NCI-H1436 (cell line): Measurements from ENCODE around the gene DCP2.

Source experiments
- DNase-seq: peaks from one replicate; lab custom pipeline; 2025; lab: John Stamatoyannopoulos, UW

Gene DCP2

DNA sequence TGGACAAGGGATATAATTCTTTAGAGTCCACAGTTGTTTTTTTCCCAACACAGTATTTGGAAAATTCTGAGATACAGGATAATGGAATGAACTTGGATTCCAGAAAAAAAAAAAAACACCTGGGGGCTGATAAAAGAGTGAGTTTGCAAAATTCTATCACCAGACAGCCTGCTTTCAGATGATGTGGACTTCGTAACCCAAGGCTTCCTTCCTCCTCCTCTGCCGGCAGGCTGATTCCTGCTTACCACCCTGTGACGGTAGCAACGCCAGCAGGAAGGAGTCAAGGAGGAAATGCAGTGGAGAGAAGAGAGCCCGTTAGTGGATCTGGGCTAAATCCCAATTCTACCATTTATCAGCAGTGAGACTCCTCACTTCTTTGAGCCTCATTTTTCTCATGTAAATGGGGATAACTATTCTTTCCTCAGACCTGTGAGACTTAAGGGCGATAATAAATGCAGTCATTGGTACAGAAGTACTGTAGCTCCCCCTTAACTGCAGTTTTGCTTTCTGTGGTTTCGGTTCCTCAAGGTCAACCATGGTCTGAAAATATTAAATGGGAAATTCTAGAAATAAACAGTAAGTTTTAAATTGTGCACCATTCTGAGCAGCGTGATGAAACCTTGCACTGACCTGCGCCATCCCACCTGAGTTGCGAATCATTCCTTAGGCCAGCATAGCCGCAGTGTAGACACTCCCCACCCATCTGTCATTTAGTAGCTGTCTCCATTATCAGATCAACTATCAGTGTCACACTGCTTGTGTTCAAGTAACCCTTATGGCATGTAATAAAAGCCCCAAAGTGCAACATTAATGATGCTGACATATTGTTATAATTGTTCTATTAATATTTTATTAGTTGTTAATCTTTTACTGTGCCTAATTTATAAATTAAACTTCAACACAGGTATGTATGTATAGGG, 71.4 kb downstream of the DCP2 start:
- DNase-seq: no peak

DNA sequence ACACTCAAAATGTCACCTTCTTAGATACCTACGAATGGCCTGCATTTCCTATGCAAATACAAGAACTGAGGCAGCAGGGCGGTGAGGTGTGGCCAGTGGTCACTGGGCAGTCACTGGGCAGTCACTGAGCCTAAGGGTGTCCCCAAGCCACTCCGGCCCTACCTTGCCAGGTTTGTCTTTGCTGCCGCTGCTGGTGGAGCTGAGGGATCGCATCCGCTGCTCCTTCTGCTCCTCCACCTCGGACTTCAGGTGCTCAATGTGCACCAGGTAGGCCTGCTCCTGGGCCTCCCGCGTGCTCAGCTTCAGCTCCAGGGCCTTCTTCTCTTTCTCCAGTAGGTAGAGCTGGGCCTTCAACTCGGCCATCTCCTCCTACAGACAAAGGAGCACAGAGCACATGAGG, 72.3 kb downstream of the DCP2 start:
- DNase-seq: no peak

DNA sequence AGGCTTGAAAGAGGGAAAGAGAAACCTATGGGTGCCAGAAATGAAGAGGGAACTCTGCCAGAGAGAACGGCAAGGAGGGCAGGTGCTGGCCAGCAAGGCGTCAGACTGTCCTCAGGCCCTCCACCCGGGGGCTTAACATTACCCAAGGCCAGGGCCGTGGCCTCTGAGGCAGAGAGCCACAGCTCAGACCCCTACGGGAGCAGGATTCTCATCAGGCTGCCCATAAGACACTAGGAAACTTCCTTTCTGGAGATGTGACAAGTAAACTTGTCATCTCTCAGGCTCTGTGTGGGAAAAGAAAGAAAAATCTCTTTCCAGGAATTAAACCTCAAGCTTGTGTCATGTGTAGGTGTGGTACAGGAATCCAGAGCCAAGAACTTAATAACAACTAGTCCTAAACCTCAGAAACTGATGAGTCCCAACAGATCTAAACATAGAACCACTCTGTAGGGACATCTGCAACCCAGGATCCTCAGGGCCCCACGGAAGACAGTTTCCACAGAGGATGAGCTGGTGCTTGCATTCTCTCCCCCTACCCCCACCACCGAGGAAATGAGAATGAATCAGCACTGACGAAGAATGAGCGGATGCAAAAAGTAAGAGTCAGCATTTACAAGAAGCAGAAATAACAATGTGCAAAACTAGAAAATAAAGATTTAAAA, 74.3 kb downstream of the DCP2 start:
- DNase-seq: no peak

DNA sequence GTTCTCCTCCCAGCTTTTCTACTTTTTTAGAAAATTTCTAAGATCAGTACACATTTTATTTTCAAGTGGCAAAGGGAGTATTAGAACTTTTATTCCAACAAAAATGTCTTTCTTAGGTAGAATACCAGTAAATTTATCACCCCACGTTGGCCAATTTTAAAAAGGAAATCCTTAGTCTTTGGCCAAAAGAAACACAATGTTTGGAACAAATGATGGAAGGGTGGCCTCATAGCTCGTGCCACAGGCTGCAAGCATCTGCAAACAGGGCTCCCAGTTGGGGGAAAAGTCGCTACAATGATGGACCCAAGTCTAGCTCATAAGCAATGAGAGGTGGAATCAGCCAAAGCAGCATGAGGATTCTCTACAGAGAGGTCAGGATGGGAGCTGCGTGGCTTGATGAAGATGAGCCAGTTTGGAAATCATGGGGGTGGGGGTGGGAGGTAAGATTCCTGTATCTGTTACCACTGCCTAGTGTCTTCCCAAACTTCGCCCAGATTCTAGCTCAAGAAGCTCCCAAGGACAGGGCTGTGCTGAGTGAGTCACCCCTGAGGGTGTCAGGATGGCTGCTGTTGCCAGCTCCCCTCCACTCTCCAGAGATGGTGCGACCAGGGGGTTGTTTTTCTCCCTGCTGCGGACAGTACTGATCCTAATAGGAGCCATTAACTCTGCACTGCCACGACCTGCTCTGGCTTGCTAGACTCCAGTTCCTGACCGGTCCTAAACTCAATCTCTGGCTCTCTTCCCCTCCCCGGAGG, 75.6 kb downstream of the DCP2 start:
- no peak for DNase-seq

DNA sequence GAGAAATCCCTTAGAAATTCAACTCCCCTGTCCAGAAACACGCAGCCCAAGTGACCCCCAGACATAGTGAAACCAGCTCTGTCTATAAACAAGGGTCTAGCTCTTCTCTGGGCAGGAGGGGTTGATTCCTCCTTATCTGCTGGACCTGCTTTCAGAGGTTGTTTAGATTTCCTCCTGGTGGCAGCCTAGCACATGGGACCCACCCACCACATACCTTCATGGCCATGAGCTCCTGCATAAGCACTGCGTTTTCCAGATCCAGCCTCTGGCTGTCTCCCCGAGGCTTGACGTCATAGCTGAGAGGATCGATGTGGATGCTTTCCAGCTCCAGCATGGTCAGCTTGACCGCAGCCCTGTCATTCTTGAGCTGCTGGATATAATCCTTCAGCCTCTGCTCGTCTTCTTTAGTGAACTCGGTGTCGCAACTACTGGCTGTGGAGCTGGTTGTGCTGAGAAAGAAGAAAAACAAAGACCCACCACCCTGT, 77.0 kb downstream of the DCP2 start:
- DNase-seq: no peak

DNA sequence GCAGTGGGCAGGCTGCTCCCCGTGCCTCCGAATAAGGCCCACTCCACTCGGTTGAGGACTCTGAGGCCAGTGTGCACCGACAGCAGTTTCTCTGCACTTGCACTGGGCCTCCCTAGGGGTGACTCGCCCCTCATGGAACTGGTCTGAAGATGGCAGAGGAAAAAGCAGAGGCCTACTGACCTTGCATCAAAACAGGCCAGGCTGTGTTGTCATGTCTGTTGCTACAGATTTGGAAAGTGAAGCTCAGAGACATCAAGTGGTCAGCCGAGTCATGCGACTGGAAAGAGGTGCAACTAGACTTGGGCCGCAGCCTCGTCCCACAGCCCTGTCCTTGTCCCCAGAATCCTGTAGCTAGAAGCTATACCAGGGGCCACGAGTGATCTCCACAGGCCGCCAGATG, 78.3 kb downstream of the DCP2 start:
- no peak for DNase-seq

DNA sequence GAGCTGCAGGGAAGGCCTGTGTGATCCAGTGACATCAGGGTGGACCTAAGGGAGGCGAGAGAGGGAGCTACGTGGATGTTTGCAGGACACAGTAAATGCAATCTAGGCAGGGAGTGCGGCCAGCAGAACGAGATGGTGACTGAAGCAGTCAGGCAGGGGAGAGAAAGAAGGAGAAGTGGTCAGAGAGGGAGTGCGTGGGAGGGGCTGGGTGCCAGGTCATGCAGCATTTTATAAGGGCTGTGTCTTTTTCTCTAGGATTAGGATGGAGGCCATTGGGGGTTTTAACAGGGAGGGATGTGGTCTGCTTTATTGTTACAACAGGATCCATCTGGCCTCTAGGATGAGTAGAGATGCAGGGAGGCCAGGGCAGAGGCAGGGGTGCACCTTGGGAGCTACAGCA, 80.4 kb downstream of the DCP2 start:
- DNase-seq: no peak

DNA sequence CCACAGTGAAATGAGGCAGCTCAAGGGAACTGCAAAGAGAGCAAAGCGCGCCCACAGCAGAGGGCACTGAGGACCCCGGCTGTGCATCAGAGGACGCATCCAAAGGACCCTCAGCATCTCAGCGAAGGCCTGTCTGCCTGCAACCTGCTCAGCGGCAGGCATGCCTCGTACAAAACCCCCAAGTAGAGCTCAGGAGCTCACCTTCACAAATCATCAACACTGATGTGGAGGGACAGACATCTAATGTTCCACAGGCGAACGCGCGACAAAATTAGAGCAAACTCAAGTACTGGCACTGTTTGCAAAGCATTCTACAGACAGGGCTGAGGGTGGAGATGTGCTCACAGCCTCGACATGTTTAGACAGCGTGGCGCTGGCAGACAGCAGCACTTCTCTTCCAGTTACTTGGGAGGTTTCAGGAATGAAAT, 81.0 kb downstream of the DCP2 start:
- DNase-seq: no peak

DNA sequence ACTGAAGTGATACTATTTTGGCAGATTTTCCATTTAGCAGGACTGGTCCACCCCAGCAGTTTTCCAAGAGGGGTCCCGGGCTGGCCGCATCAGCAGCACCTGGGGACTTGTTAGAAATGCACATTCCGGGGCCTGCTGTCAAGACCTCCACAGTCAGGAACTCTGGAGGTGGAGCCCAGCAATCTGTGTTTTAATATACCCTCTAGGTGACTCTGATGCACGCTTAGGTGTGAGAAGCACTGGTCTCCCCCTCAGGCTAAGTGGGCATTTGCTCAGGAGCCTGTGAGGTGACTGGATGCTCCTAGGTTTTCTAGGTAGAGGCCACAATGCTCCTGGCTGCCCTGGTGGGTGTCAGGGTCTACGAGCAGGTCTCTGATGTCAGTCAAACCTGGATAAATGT, 81.7 kb downstream of the DCP2 start:
- DNase-seq: no peak

DNA sequence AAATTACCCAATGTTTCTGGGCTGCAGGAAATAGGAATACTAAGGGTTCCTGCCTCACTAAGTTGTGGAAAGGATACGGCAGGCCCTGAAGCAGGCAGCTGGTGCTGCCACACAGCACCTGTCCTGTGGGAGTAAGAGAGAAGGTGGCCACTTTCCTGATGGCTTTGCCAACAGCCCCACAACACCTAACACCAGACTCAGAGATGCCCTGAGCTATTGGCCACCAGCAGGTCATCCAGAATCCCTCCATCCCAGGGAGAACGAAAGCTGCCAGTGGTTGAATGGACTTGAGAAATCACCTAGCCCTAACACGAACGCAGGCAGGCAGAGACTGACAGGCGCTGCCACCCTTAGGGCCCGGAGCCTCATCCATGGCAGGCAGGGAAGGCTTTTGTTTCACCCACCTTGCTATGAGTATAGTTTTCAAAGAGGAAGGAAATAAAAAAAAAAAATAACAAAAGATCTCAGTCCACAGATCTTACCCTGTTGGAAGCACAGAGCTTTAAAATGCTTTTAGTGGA, 82.2 kb downstream of the DCP2 start:
- DNase-seq: no peak

DNA sequence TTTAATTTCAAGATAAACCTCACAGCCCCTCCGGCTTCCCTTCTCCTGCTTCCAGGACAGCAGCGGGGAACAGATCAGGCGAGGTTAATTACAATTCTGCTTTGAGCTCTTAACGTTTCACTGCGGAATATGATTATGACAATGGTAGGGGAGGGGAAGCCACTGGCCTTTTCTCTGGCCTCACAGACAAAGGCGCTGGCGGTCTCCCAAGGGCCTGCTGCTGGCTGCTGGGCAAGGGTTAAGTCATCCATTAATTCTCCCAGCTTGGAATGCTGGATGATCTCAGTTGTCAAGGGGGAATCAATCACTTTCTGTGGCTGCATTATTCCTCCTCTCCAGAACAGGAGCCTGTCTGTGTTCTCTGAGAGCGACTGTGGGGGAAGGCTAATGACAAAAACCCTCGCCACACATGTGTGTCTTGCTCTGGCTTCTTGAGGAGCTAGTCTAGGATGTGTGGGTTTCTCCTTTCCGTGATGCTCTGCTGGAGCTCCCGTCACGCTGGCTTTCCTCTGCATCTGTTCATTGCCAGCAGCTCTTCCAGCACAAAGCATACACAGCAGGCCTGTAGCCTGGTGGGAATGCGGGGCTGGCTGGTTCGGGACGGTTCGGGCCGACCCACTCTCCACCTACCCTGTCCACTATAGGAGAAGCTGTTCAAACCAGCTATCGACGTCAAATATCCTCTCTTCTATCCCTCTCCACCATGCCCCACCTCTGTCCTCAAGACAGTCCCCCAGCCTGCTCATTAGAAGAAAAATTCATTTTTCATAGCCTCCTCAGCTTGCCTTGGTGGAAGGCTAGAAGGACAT, 82.8 kb downstream of the DCP2 start:
- DNase-seq: no peak

DNA sequence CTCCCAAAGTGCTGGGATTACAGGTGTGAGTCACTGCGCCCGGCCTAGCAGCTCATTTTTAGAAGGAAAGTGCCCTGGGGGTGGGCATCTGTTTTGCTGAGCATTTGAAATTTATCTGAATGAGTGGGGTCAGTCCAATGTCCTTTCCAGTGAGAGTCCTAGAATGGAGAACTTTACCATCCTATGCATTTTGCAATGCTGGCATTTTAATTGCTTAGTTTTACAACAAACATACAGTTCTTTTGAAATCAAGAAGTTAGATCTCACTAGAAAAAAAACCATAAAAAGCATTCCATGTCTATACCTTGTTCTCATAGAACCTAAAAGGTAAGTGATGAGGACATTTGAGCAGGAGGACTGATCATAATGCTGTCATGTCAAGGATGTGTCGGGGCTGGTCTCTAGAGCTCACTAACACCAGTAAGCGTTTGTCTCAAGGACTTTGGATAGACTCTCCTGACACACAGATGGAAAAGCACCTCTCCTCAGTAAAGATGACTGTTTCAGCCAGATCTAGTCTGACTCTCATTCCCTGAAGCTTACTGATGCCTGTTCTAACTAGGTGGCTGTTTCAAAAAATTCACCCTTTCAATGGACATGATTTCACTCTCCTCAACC, 83.9 kb downstream of the DCP2 start:
- DNase-seq: no peak

DNA sequence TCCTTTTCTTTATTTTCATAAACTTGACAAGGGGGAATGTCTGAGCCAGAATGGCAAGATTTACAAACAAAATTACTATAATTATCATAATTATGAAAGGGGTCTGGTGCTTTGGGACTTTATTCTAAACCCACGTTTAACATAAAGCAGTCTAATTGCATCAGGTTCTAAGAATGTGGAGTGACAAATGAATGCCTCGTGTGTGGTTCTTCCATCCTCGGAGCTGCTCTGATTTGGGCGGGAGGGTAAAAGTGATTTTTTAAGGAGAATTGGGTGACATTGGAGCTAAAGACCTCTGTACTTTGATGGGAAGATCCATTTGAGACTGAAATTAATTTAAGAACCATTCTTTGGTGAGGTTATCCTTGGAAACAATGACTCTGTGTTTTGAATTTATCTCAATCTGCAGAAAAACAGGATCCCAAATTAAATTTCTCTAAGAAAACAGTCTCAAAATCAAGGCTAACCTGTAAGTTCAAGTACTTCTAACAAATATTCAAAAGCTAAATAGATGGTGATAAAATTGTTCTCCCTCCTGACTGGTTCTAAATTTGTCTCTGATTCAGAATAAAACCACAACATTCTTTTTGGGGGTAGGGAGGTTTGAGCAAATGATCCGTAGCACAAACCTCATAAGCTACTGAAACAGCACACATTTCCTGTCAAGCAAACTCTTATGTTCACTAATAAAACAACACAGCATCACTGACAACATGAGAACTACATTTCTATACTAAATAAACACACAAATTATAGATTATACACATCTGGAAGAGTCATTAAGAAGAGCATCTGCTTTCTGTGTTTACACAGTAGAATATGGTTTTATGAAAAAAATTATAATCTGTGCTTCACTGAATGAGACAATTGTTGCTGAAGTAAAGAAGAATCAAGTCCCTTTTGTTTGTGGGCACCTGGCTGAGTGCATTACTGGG, 85.5 kb downstream of the DCP2 start:
- no peak for DNase-seq

DNA sequence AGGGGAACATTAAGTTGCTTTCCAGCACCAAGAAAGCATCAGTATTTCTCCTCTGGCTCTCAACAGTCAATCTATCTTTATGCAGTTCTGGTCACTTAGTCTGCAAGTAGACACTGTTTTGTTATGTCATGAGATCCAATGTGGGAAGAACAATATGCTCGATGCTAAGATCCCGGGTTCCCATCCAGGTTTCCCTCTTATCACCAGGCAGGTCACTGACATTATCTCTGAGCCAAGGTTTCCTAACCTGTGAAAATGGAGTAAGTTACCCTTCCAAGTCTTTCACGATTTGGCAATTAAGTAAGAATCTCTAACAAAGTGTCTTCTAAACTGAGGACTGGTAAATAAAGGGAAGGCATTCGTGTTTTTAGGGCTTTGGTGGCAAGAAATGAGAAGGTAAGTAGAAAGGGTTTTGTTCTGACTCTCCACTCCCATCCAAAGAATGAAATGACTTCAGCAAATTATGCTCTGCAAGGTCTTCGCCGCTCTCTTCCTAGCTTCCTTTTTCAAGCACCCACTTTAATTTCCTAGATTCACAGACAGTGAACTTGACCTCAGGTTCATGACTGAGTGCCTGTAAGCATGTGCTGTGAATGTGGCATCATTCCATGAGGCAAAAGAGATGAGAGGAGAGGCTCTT, 86.4 kb downstream of the DCP2 start:
- no peak for DNase-seq

DNA sequence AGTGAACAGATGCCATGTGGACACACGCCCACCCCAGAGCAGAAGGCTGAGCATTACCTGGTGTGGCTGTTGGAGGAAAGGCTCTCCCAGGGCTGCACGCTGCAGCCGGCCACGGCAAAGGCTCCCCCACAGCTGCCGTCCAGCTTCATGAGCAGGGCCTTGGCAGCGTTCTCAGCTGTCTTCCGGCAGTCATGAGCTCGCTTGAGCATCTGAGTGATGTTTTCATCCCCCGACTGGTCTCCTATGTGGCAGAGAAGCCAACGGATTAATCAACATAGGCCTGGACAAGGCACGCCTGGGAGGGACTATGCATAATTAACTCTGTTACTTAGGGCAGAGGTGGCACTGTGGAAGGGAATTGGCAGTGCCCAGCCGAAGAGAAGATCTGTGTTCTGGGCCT, 87.3 kb downstream of the DCP2 start:
- no peak for DNase-seq

DNA sequence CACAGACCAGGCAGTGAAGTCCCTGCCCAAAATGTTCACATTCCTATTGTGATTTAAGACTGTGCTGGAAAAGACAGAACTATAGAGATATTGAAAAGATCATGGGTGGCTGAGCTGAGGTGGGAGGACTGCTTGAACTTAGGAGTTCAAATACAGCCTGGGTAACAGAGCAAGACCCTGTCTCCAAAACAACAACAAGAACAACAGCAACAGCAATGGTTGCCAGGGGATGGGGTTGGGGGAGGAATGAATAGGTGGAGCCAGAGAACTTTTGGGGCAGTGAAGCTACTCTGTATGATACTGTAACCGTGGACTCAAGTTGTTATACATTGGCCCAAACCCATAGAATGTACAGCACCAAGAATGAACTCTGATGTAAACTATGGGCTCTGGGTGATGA, 88.2 kb downstream of the DCP2 start:
- DNase-seq: no peak

DNA sequence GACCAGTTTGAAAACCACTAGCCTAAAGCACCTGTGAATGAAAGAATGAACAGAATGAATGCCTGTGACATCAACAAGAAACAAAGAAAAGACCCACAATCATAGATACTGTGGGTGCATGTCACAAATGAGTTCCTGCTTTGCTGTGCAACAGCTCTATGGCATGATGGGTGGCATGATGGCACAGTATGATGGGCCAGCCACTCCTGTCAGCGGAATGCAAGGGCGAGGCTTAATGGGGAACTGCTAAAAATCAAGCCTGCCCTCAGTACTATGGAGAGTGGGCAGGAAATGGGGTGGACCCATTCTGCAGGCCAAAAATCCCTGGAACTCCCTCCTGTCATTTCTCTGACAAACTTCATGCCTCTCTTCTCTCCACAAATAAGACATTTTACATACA, 89.0 kb downstream of the DCP2 start:
- DNase-seq: no peak

DNA sequence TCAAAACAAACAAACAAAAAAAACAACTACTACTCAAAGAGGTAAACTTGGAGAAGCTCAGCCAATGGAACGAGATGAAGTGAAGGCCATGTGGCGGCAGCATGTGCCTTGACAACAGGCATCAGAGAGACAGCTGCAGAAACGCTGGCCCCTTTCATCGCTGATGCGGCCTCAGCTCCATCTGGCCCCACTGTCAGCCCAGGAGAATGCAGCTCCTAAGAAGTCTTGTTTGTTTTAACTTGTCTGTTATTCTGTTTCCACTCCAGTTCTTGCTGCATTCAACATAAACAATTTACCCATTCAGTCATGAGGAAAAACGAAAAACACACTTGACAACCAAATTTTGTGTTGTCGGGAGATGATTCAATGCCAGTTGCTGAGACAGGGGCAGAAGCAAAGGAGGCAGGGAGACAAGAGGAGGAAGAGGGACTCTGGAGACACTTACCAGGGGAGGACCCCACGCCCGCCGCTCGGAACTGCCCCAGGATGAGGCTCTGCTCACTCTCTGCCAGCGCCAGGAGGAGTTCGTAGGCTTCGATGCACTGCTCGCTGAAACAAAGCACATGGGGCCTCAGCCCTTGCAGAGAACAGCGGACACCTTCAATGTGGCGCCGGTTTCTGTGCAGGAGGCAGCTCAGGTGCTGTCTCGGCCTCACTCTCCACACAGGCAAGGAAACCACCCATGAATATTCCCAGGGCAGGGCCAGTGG, 91.2 kb downstream of the DCP2 start:
- DNase-seq: no peak

DNA sequence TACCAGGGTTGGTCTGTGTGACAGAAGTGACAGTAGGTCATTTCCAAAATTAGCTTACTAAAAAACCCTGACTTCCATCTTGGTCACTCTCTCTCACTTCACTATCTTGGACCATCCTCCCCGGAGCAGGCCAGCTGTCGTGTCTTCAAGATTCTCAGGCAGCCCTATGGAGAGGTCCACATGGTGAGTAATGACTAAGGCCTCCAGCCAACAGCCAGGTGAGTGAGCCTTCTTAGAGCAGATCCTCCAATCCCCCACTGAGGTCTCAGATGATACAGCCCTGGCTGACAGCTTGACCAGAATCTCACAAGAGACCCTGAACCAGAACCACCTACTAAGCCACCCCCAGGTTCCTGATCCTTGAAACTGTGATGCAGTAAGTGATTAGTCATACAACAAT, 92.0 kb downstream of the DCP2 start:
- no peak for DNase-seq
